Kidney epithelial cell (primary cell): ENCODE data around the gene ADAMTS3. TPM values are rescaled to one million over a fixed set of nuclear protein-coding genes. Genes with fewer than 3 reads are reported as not detected.

Experiments used
- DNase-seq: peaks from one replicate; pipeline ENCODE4 v3.0.0-alpha.2; 2010; ENCODE audit warnings: low read depth
- H3K27me3 ChIP-seq: 2 replicates; pipeline ENCODE4 v1.6.0; 2011; ENCODE audit warnings: low read length; ENCODE audit not compliant: control insufficient read depth, insufficient read depth
- H3K36me3 ChIP-seq: 2 replicates; pipeline ENCODE4 v1.5.1; 2011; ENCODE audit warnings: low read length; ENCODE audit not compliant: control insufficient read depth, insufficient read depth
- H3K4me3 ChIP-seq: 2 replicates; pipeline ENCODE4 v1.5.1; 2011; ENCODE audit warnings: low read depth, mild to moderate bottlenecking, control low read depth, low read length
- CTCF ChIP-seq: IDR thresholded peaks from 2 replicates; pipeline ENCODE4 v1.5.1; 2011; ENCODE audit warnings: mild to moderate bottlenecking, moderate library complexity, low read length, control low read depth, inconsistent platforms; ENCODE audit not compliant: insufficient read depth, poor library complexity, severe bottlenecking
- total RNA-seq: library from RNA; depleted of rRNA; stranded (reverse); fragments of >200 nt; gene quantifications from 2 replicates; pipeline ENCODE4 v1.2.3, GENCODE V29; 2015

Gene ADAMTS3
- total RNA-seq, 1 donor from 2014 or later: 3.5 TPM

- TF ChIP-seq CTCF: no peak
- DNase-seq: peak; percentile 67
These were observed 79.8 kb downstream of the ADAMTS3 start for GRCh38 chr4:72489267-72489666.

GRCh38 chr4:72486991-72487390 lies 82.0 kb downstream of the ADAMTS3 start:
- Histone ChIP-seq H3K27me3 (no peaks in the 10 kb centered on the region), H3K36me3 (no peaks in the 10 kb centered on the region), H3K4me3 (no peak overlapping the region)
- no peak for TF ChIP-seq CTCF
- DNase-seq: no peak

More at GRCh38 chr4:72489267-72489666, 79.8 kb downstream of the ADAMTS3 start:
- Histone ChIP-seq H3K4me3 (no peak overlapping the region), H3K27me3 (no peaks in the 10 kb centered on the region), H3K36me3 (no peaks in the 10 kb centered on the region)

GRCh38 chr4:72484981-72485380 lies 84.0 kb downstream of the ADAMTS3 start:
- H3K4me3 ChIP-seq: no peak overlapping the region
- TF ChIP-seq CTCF: no peak
- no peak for DNase-seq

GRCh38 chr4:72473434-72473900 lies 95.6 kb downstream of the ADAMTS3 start:
- Histone ChIP-seq H3K36me3 (no peaks in the 10 kb centered on the region), H3K4me3 (no peak overlapping the region), H3K27me3 (no peaks in the 10 kb centered on the region)
- no peak for DNase-seq
- TF ChIP-seq CTCF: no peak

More at GRCh38 chr4:72484981-72485380, 84.0 kb downstream of the ADAMTS3 start:
- Histone ChIP-seq H3K27me3 (no peaks in the 10 kb centered on the region), H3K36me3 (no peaks in the 10 kb centered on the region)

- DNase-seq: no peak
- Histone ChIP-seq H3K36me3 (no peaks in the 10 kb centered on the region), H3K4me3 (no peak overlapping the region), H3K27me3 (no peaks in the 10 kb centered on the region)
- no peak for TF ChIP-seq CTCF
These were observed 97.2 kb downstream of the ADAMTS3 start for GRCh38 chr4:72471816-72472215.

- peak; percentile 27 for TF ChIP-seq CTCF
- H3K27me3 ChIP-seq: no peaks in the 10 kb centered on the region
- H3K36me3 ChIP-seq: no peaks in the 10 kb centered on the region
- no peak for DNase-seq
- H3K4me3 ChIP-seq: no peak overlapping the region
These were observed 100.0 kb downstream of the ADAMTS3 start for GRCh38 chr4:72468904-72469502.
